Tibial nerve (tissue), 4 donors: ENCODE data around the gene CCDC148.

ENCODE experiments used
- EP300 ChIP-seq, 2 donors: sonication (generic); formaldehyde crosslinking; IDR thresholded peaks; one replicate each; pipeline ENCODE4 v1.6.1; 2017; ENCODE audit warnings: antibody characterized with exemption in 2 of 2, mild to moderate bottlenecking in 1 of 2
- POLR2A ChIP-seq, 2 donors: fragments of 450-650 bp; IDR thresholded peaks; one replicate each; pipeline ENCODE4 v1.6.1; 2017; ENCODE audit warnings: antibody characterized with exemption in 2 of 2, mild to moderate bottlenecking in 2 of 2, moderate library complexity in 2 of 2
- TF ChIP-seq, protein P1 (sequence below), 5 experiments: fragments of 200-600 bp in 3 of 5; fragments of 450-650 bp in 2 of 5; sonication (generic) in 3 of 5; IDR thresholded peaks; one replicate each; pipeline ENCODE4 v1.5.1; 2016 to 2019; ENCODE audit warnings: antibody characterized with exemption in 5 of 5, mild to moderate bottlenecking in 3 of 5, moderate library complexity in 2 of 5

GRCh38 chr2:158315000-158315399 is 141.6 kb downstream of the CCDC148 start:
- TF ChIP-seq, protein P1, sequence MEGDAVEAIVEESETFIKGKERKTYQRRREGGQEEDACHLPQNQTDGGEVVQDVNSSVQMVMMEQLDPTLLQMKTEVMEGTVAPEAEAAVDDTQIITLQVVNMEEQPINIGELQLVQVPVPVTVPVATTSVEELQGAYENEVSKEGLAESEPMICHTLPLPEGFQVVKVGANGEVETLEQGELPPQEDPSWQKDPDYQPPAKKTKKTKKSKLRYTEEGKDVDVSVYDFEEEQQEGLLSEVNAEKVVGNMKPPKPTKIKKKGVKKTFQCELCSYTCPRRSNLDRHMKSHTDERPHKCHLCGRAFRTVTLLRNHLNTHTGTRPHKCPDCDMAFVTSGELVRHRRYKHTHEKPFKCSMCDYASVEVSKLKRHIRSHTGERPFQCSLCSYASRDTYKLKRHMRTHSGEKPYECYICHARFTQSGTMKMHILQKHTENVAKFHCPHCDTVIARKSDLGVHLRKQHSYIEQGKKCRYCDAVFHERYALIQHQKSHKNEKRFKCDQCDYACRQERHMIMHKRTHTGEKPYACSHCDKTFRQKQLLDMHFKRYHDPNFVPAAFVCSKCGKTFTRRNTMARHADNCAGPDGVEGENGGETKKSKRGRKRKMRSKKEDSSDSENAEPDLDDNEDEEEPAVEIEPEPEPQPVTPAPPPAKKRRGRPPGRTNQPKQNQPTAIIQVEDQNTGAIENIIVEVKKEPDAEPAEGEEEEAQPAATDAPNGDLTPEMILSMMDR (IDR thresholded peaks at IDR 0.05) = no peak
- no peak for TF ChIP-seq POLR2A (IDR thresholded peaks at IDR 0.05)
- TF ChIP-seq EP300 (IDR thresholded peaks at IDR 0.05) = no peak
